H1 (cell line): ENCODE data around the gene SLC8A1. TPM values are rescaled to one million over a fixed set of nuclear protein-coding genes. Genes with fewer than 3 reads are reported as not detected.
A peak's percentile ranks its signal among the peaks of the same experiment; 100 is the strongest.

Experiments
- CTCF ChIA-PET: fragments of 300-600 bp; sonication (Branson Sonifier 250); formaldehyde crosslinking; loops from one replicate; lab custom pipeline; 2021; ENCODE audit not compliant: partially characterized antibody; lab: Charles Lee
- POLR2A ChIA-PET: fragments of 300-600 bp; sonication (Branson Sonifier 250); formaldehyde crosslinking; loops from one replicate; lab custom pipeline; 2021; ENCODE audit warnings: inconsistent platforms; ENCODE audit not compliant: partially characterized antibody; lab: Charles Lee
- DNase-seq, 2 experiments: peaks; one replicate each; pipeline versions ENCODE4 v3.0.0 to v3.0.0-alpha.2; 2010 to 2022; ENCODE audit warnings: low spot score in 2 of 2, low read depth in 1 of 2, mixed read lengths in 1 of 2
- FAIRE-seq: peaks from 2 replicates; lab custom pipeline; 2011; peaks lifted over from hg19 to GRCh38; lab: Jason Lieb, UNC
- H2AFZ ChIP-seq: 2 replicates; pipeline ENCODE4 v1.8.1; 2012; ENCODE audit warnings: low read length, inconsistent platforms
- H2AK5ac ChIP-seq: 2 replicates; pipeline ENCODE4 v1.6.1; 2013; ENCODE audit warnings: low read depth, low read length
- H2BK120ac ChIP-seq: replicated peaks from 2 replicates; pipeline ENCODE3; 2013; ENCODE audit warnings: low read depth, low read length, inconsistent platforms
- H2BK12ac ChIP-seq: 2 replicates; pipeline ENCODE4 v1.6.1; 2013; ENCODE audit warnings: low read depth, low read length
- H2BK15ac ChIP-seq: 2 replicates; pipeline ENCODE4 v1.6.1; 2013; ENCODE audit warnings: low read length
- H2BK20ac ChIP-seq: 2 replicates; pipeline ENCODE4 v1.6.1; 2013; ENCODE audit warnings: low read length
- H2BK5ac ChIP-seq: 2 replicates; pipeline ENCODE4 v1.6.1; 2013; ENCODE audit warnings: low read depth, low read length
- H3K14ac ChIP-seq: 2 replicates; pipeline ENCODE4 v1.6.1; 2013; ENCODE audit warnings: inconsistent platforms; ENCODE audit not compliant: insufficient read length
- H3K18ac ChIP-seq: 2 replicates; pipeline ENCODE4 v1.6.1; 2013; ENCODE audit warnings: low read length; ENCODE audit errors: extremely low read depth
- H3K23ac ChIP-seq: 2 replicates; pipeline ENCODE4 v1.6.1; 2013; ENCODE audit warnings: inconsistent platforms; ENCODE audit not compliant: insufficient read length
- H3K23me2 ChIP-seq: 2 replicates; pipeline ENCODE4 v1.6.1; 2013; ENCODE audit warnings: low read depth, low read length
- H3K27ac ChIP-seq: 2 replicates; pipeline ENCODE4 v1.6.1; 2011; ENCODE audit warnings: low read depth, low read length, inconsistent platforms
- H3K27me3 ChIP-seq, 4 experiments: replicated peaks in 1 of 4; 1 replicate in 1 of 4; 2 replicates in 3 of 4; pipeline versions ENCODE4 v1.6.1 to v1.8.1; 2011 to 2013; ENCODE audit warnings: low read length in 3 of 4, mild to moderate bottlenecking in 3 of 4, inconsistent platforms in 2 of 4, mixed read lengths in 2 of 4, moderate library complexity in 1 of 4; ENCODE audit not compliant: control insufficient read depth in 3 of 4, insufficient read depth in 3 of 4; ENCODE audit errors: extremely low read depth in 1 of 4
- H3K36me3 ChIP-seq, 4 experiments: 2 replicates each; pipeline versions ENCODE4 v1.6.1 to v1.8.1; 2011 to 2013; ENCODE audit warnings: mild to moderate bottlenecking in 4 of 4, low read length in 3 of 4, moderate library complexity in 2 of 4, control low read depth in 1 of 4, inconsistent platforms in 1 of 4; ENCODE audit not compliant: insufficient read depth in 4 of 4, control insufficient read depth in 2 of 4
- H3K4ac ChIP-seq: replicated peaks from 2 replicates; pipeline ENCODE3; 2013; ENCODE audit warnings: low read length, low read depth, mixed read lengths, inconsistent platforms; ENCODE audit not compliant: insufficient read length
- H3K4me1 ChIP-seq, 4 experiments: replicated peaks in 1 of 4; 1 replicate in 1 of 4; 2 replicates in 3 of 4; pipeline versions ENCODE4 v1.6.1 to v1.8.1; 2011 to 2013; ENCODE audit warnings: low read length in 3 of 4, inconsistent platforms in 2 of 4, mixed read lengths in 1 of 4; ENCODE audit not compliant: insufficient read depth in 4 of 4, control insufficient read depth in 3 of 4
- H3K4me2 ChIP-seq, 2 experiments: 2 replicates each; pipeline versions ENCODE4 v1.6.1 to v1.8.1; 2011 to 2013; ENCODE audit warnings: low read depth in 2 of 2, low read length in 2 of 2, control low read depth in 1 of 2, inconsistent platforms in 1 of 2, mild to moderate bottlenecking in 1 of 2; ENCODE audit not compliant: insufficient read depth in 1 of 2
- H3K4me3 ChIP-seq, 4 experiments: fragments of 200-600, 300-600 bp in 1 of 4; sonication (generic), shearing (Covaris generic), sonication (Bioruptor Twin) in 1 of 4; 2 replicates each; pipeline versions ENCODE4 v1.5.1 to v1.8.1; 2011 to 2016; ENCODE audit warnings: low read length in 4 of 4, low read depth in 3 of 4, control low read depth in 2 of 4, inconsistent platforms in 2 of 4, mild to moderate bottlenecking in 2 of 4, mixed read lengths in 1 of 4, moderate library complexity in 1 of 4; ENCODE audit not compliant: insufficient read depth in 2 of 4; ENCODE audit errors: extremely low read depth in 1 of 4
- H3K56ac ChIP-seq: replicated peaks from 2 replicates; pipeline ENCODE3; 2013; ENCODE audit warnings: low read depth, mild to moderate bottlenecking, mixed read lengths, low read length, inconsistent platforms; ENCODE audit not compliant: insufficient read length
- H3K79me1 ChIP-seq: 2 replicates; pipeline ENCODE4 v1.6.1; 2013; ENCODE audit warnings: low read depth, low read length, control low read depth
- H3K79me2 ChIP-seq, 2 experiments: 2 replicates each; pipeline versions ENCODE4 v1.6.1 to v1.8.1; 2012 to 2013; ENCODE audit warnings: low read length in 2 of 2, mild to moderate bottlenecking in 2 of 2, inconsistent platforms in 1 of 2; ENCODE audit not compliant: insufficient read depth in 2 of 2, control insufficient read depth in 1 of 2
- H3K9ac ChIP-seq, 4 experiments: replicated peaks in 1 of 4; 1 replicate in 1 of 4; 2 replicates in 3 of 4; pipeline versions ENCODE4 v1.6.1 to v1.8.1; 2011 to 2013; ENCODE audit warnings: low read depth in 3 of 4, low read length in 3 of 4, control low read depth in 2 of 4, mild to moderate bottlenecking in 2 of 4, moderate library complexity in 2 of 4, inconsistent platforms in 1 of 4; ENCODE audit errors: extremely low read depth in 1 of 4
- H3K9me3 ChIP-seq, 2 experiments: 2 replicates each; pipeline versions ENCODE4 v1.6.1 to v1.8.1; 2012 to 2013; ENCODE audit warnings: mild to moderate bottlenecking in 2 of 2, moderate library complexity in 2 of 2, control low read depth in 1 of 2, inconsistent platforms in 1 of 2, low read depth in 1 of 2, low read length in 1 of 2, mixed read lengths in 1 of 2; ENCODE audit not compliant: insufficient read depth in 2 of 2
- H4K20me1 ChIP-seq, 2 experiments: replicated peaks in 1 of 2; 2 replicates each; pipeline versions ENCODE3 to v1.8.1; 2011 to 2013; ENCODE audit warnings: inconsistent platforms in 2 of 2, low read length in 2 of 2, mild to moderate bottlenecking in 1 of 2; ENCODE audit not compliant: insufficient read depth in 2 of 2, control insufficient read depth in 1 of 2
- H4K5ac ChIP-seq: 2 replicates; pipeline ENCODE4 v1.6.1; 2013; ENCODE audit warnings: low read length, low read depth, mixed read lengths, inconsistent platforms; ENCODE audit not compliant: insufficient read length
- H4K8ac ChIP-seq: 2 replicates; pipeline ENCODE4 v1.8.0; 2013; ENCODE audit warnings: mild to moderate bottlenecking, moderate library complexity, low read length, inconsistent platforms; ENCODE audit not compliant: insufficient read depth; ENCODE audit errors: extremely low read depth
- H4K91ac ChIP-seq: replicated peaks from 2 replicates; pipeline ENCODE3; 2013; ENCODE audit warnings: low read length, mixed read lengths, inconsistent platforms; ENCODE audit not compliant: insufficient read length
- CHD2 ChIP-seq: IDR thresholded peaks from 2 replicates; pipeline ENCODE4 v1.6.1; 2012; ENCODE audit warnings: low read length, improper control_type of control experiment
- CTBP2 ChIP-seq: IDR thresholded peaks from 2 replicates; pipeline ENCODE4 v1.7.0; 2011; ENCODE audit warnings: borderline replicate concordance, mild to moderate bottlenecking, moderate library complexity, mixed read lengths, low read length; ENCODE audit not compliant: insufficient read depth, insufficient read length
- GABPA ChIP-seq: IDR thresholded peaks from 2 replicates; pipeline ENCODE4 v1.6.1; 2011; ENCODE audit warnings: mild to moderate bottlenecking, low read length, moderate library complexity, borderline replicate concordance; ENCODE audit not compliant: insufficient read depth
- SAP30 ChIP-seq: fragments of 300-600 bp; sonication (generic); IDR thresholded peaks from 2 replicates; pipeline ENCODE4 v1.7.1; 2012; ENCODE audit warnings: low read length, moderate library complexity, mild to moderate bottlenecking, inconsistent platforms; ENCODE audit not compliant: insufficient read depth, insufficient replicate concordance
- SIX5 ChIP-seq: IDR thresholded peaks from 2 replicates; pipeline ENCODE4 v1.6.1; 2011; ENCODE audit warnings: mild to moderate bottlenecking, low read depth, low read length
- SP1 ChIP-seq: IDR thresholded peaks from 2 replicates; pipeline ENCODE4 v1.6.1; 2011; ENCODE audit warnings: low read depth, low read length
- WGBS, 2 experiments: shearing (Covaris generic) in 1 of 2; methylation state at CpG; one replicate each; pipeline versions ENCODE4 v1.1.6 to v1.1.7; 2013 to 2015; ENCODE audit warnings: low lambda C conversion rate in 2 of 2, mixed read lengths in 2 of 2, inconsistent platforms in 1 of 2, low coverage in 1 of 2, missing lambda C conversion rate in 1 of 2; ENCODE audit not compliant: insufficient replicate concordance in 2 of 2, insufficient coverage in 1 of 2, insufficient read length in 1 of 2; ENCODE audit errors: extremely low coverage in 1 of 2, missing lambda C conversion rate in 1 of 2; 5-methylcytosine and 5-hydroxymethylcytosine counted together
- polyA plus RNA-seq, 7 experiments: library from polyadenylated mRNA; depleted of rRNA in 3 of 7; stranded (reverse) in 5 of 7; unstranded in 2 of 7; fragments of >200 nt in 5 of 7; fragments of 200-250 nt in 2 of 7; gene quantifications; 1 replicate in 5 of 7; 2 replicates in 1 of 7; 4 replicates in 1 of 7; pipeline versions ENCODE4 v1.2.1 to v1.2.3, GENCODE V29; 2011 to 2013; ENCODE audit warnings: missing spikeins in 2 of 7, mixed read lengths in 2 of 7
- total RNA-seq: library from RNA; stranded (reverse); fragmentation: NEBNext Ultra II Directional; extraction: Animal tissue kit (Norgen Biotek cat#: 25700); gene quantifications from 2 replicates; pipeline ENCODE4 v1.2.1, GENCODE V29; 2021
- TF ChIP-seq, protein P1 (sequence below): IDR thresholded peaks from 2 replicates; pipeline ENCODE4 v1.6.1; 2012; ENCODE audit warnings: inconsistent platforms

The SLC8A1 gene
- total and polyA plus RNA-seq, 2 of the 8 experiments (the other 6 are each of a cell fraction or from before 2014, with no cell fraction given): 0.68 to 3.6 TPM

DNA sequence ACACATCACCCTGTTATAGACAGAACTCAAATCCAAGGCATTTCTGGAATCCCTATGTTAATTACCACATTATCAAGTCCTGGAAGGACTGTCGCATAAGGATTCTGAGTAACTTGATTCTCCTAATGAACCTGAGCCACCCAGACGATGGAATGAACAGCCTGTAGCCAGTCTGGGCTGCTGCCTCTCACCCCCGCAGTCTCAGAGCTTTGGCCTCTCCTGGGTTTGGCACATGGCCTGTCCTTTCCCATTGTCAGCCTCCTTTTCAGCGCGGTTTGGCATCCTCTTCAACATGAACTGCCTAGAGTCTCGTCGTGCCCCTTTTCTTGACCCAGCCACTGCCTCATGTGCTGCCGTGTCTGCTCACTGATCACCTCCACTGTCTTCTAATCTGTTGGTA is 147.6 kb downstream of the SLC8A1 start:
- WGBS, 2 experiments: 81% methylated on average over 8 of the region's 8 CpGs; no CpG with 5 or more reads in 1 of the 2 experiments
- Histone ChIP-seq H2BK12ac (peak overlapping the region; percentile 31; the same call in 1 of the 2 replicates), H2AFZ (no peak overlapping the region), H3K4me2 (no peak overlapping the region), H3K27me3 (no peaks in the 10 kb centered on the region), H2BK20ac (no peak overlapping the region), H4K20me1 (no peaks in the 10 kb centered on the region), H3K4me3 (no peak overlapping the region), H3K23ac (no peak overlapping the region), H4K5ac (no peak overlapping the region), H4K8ac (no peak overlapping the region), H3K18ac (peak overlapping the region; percentile 38; the same call in 1 of the 2 replicates), H3K36me3 (no peaks in the 10 kb centered on the region), H3K4ac (no peak overlapping the region), H4K91ac (no peak overlapping the region), H3K9me3 (no peaks in the 10 kb centered on the region), H3K9ac (no peak overlapping the region), H3K79me1 (no peaks in the 10 kb centered on the region), H3K14ac (no peak overlapping the region), H2AK5ac (no peak overlapping the region), H3K79me2 (no peaks in the 10 kb centered on the region), H2BK5ac (no peak overlapping the region), H3K56ac (no peak overlapping the region), H3K4me1 (peaks cover 0 to 4% (median 2%) of the 10 kb centered on the region in 4 experiments; a peak in 2 of 7 replicates), H2BK15ac (no peak overlapping the region), H3K23me2 (no peaks in the 10 kb centered on the region), H3K27ac (no peak overlapping the region), H2BK120ac (no peak overlapping the region)
- no peak for TF ChIP-seq GABPA
- TF ChIP-seq SIX5: no peak
- no peak for TF ChIP-seq SAP30
- TF ChIP-seq CTBP2: no peak
- TF ChIP-seq, protein P1, sequence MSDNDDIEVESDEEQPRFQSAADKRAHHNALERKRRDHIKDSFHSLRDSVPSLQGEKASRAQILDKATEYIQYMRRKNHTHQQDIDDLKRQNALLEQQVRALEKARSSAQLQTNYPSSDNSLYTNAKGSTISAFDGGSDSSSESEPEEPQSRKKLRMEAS: peak; percentile 43; the same call in 1 of the 2 replicates
- TF ChIP-seq CHD2: no peak
- no peak for TF ChIP-seq SP1
- ChIA-PET CTCF (interaction anchor here (0.6 kb wide), 1 partner anchor 139 kb away, joined by 3 read pairs; no protein-coding TSS in a partner anchor), POLR2A (no interaction called here)
- FAIRE-seq: no peak
- no peak for DNase-seq
